ENCODE measurements around the gene KIAA1671.
A peak's percentile ranks its signal among the peaks of the same experiment; 100 is the strongest.
"Not testable (repeated sequence)": the region's sequence is repeated elsewhere in the genome, so short reads cannot be mapped to it uniquely, and the experiment has no call there.

KIAA1671 gene

DNA sequence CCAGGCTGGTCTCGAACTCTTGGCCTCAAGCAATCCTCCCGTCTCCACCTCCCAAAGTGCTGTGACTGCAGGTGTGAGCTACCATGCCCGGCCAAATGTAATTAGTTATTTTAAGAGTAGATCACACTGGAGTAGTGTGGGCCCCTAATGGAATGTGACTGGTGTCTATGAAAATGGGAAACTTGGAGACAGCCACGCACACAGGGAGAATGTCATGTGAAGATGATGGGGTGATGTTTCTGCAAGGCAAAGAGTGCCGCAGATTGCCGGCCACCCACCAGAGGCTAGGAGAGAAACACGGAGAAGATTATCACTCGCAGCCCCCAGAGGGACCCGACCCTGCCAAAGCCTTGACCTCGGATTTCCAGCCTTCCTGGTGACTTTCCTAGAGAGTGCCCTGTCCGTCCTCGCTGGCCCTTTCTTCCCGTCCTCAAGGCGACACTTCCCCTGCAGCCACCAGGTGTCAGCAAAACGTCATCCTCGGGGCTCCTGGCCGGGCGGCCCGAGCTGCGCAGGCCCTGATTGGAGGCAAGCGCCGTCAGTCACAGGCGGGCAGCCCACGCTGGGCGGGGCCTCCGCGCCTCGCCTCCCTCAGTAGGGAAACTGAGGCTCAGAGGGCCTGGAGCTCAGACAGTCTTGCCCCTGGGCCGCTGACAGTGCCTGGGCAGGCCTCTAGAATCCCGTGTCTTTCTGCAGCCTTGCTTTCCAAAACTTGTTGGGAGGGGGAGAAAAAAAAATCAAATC is 283.2 kb downstream of the KIAA1671 start:
- peak; percentile 49 for DNase-seq (ENCODE audit: low read depth)

DNA sequence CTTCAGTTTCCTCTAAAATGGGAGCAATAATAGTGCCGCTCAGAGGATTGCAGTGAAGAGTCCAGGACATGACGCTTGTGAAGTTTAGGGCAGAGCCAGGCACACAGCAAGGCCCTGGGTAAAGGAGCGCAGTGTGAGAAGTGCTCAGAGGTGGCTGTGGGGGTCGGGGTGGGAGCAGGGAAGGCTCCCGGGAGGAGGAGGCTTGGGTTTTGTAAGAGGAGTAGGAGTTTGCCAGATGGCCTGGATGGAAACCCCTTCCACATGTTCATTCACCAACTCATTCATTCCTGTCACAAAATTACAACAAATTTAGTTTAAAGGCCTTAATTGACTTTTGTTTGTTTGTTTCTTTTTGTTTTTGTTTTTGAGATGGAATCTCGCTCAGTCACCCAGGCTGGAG is 283.9 kb downstream of the KIAA1671 start:
- no peak for DNase-seq (ENCODE audit: low read depth)

DNA sequence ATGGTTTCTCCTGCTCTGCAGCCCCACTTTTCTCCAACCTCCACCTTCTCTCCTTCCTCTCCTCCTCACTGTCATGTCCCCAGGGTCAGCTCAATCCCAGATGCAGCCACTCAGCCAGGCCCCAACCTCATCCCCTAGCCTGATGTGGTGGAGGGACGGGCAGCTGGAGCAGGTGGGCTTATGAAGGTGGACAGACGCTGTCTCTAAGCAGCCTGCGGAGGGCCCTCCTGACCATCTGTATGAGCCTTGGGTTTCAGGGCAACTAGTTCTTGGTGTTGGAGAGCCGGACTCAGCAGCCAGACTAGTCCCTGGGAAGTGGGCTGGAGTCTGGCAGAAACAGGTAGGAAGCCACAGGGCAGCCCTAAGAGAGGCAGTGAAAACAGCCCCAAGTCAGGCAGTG is 285.0 kb downstream of the KIAA1671 start:
- no peak for DNase-seq (ENCODE audit: low read depth)

DNA sequence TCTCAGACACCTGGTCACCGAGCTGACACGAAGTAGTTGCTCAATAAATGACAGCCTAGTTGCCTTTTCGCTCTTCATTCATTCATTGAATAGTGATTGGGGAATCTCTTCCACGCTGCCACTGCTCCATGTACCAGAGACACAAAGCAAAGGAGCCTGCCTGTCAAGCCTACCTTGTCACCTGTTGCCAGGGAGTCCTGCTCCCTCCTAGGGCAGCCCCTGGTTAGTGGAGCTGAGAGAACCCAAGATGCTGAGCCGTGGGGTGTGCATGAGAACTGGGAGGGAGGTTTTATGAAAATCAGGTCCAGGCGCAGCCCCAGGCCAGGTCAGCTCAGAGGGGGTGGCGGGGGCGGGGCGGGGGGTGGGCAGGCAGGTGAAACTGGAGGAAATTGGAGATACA is 285.5 kb downstream of the KIAA1671 start:
- not testable (repeated sequence) for DNase-seq (ENCODE audit: low read depth)

Data from amniotic epithelial cell (primary cell).